CD4-positive, alpha-beta T cell (primary cell): ENCODE data around the gene ATRAID. TPM values are rescaled to one million over a fixed set of nuclear protein-coding genes. Genes with fewer than 3 reads are reported as not detected.

Experiments
- ATAC-seq: fragments of 200-7000 bp; cut with Tn5 transposase; one replicate; pipeline ENCODE4 v1.10.0; 2022; ENCODE audit warnings: mild to moderate bottlenecking; ENCODE audit not compliant: poor library complexity
- CTCF ChIA-PET: fragments of 350-600 bp; sonication (Branson Sonifier 250); formaldehyde crosslinking; loops from one replicate; lab custom pipeline; 2021; ENCODE audit warnings: antibody characterized with exemption, inconsistent platforms; lab: Charles Lee
- POLR2A ChIA-PET: fragments of 350-600 bp; sonication (Branson Sonifier 250); formaldehyde crosslinking; loops from one replicate; lab custom pipeline; 2021; ENCODE audit warnings: antibody characterized with exemption, inconsistent platforms; lab: Charles Lee
- DNase-seq, 14 experiments: peaks; one replicate each; pipeline ENCODE4 v3.0.0-alpha.2; 2013 to 2020; ENCODE audit warnings: mixed read lengths in 2 of 14
- H3K27ac ChIP-seq, 2 donors: one replicate each; pipeline versions ENCODE4 v1.5.1 to v1.7.0; 2013; ENCODE audit warnings: low read length in 2 of 2, low read depth in 1 of 2, mild to moderate bottlenecking in 1 of 2
- H3K27me3 ChIP-seq, 2 experiments: 1 replicate in 1 of 2; 2 replicates in 1 of 2; pipeline versions ENCODE4 v1.6.1 to v1.7.0; 2013; ENCODE audit warnings: low read length in 2 of 2, control low read depth in 1 of 2, mild to moderate bottlenecking in 1 of 2, moderate library complexity in 1 of 2; ENCODE audit not compliant: insufficient read depth in 2 of 2, control insufficient read depth in 1 of 2
- H3K36me3 ChIP-seq: one replicate; pipeline ENCODE4 v1.6.1; 2013; ENCODE audit warnings: low read length, control low read depth; ENCODE audit not compliant: insufficient read depth
- H3K4me1 ChIP-seq: one replicate; pipeline ENCODE4 v1.6.1; 2013; ENCODE audit warnings: low read length, control low read depth; ENCODE audit not compliant: insufficient read depth
- H3K4me3 ChIP-seq: one replicate; pipeline ENCODE4 v1.5.1; 2013; ENCODE audit warnings: mild to moderate bottlenecking, low read length, moderate library complexity
- H3K9me3 ChIP-seq, 2 experiments: 1 replicate in 1 of 2; 2 replicates in 1 of 2; pipeline versions ENCODE4 v1.6.1 to v1.7.0; 2013; ENCODE audit warnings: low read length in 2 of 2, mild to moderate bottlenecking in 2 of 2, control low read depth in 1 of 2, moderate library complexity in 1 of 2; ENCODE audit not compliant: control insufficient read depth in 1 of 2, insufficient read depth in 1 of 2
- H3K27ac Mint-ChIP-seq: one replicate; pipeline ENCODE4 v1.8.0; 2020; ENCODE audit warnings: mixed read lengths
- H3K27me3 Mint-ChIP-seq: one replicate; pipeline ENCODE4 v1.8.0; 2021; ENCODE audit warnings: mixed read lengths
- H3K36me3 Mint-ChIP-seq: one replicate; pipeline ENCODE4 v1.8.0; 2021; ENCODE audit warnings: low read depth, mixed read lengths
- H3K4me1 Mint-ChIP-seq: one replicate; pipeline ENCODE4 v1.8.0; 2021; ENCODE audit warnings: low read depth, mixed read lengths
- H3K4me3 Mint-ChIP-seq: one replicate; pipeline ENCODE4 v1.8.0; 2020; ENCODE audit warnings: mild to moderate bottlenecking, mixed read lengths
- H3K9me3 Mint-ChIP-seq: one replicate; pipeline ENCODE4 v1.8.0; 2020; ENCODE audit warnings: mixed read lengths
- intact Hi-C, 2 experiments: fragments of 100-400 bp; cut with DNase I in 1 of 2; cut with micrococcal nuclease in 1 of 2; formaldehyde crosslinking; loops; one replicate each; pipeline versions ENCODE4 v1.15.1 to v1.9.0; 2023 to 2025; cut with DNase I, micrococcal nuclease
- total RNA-seq, 174 experiments: library from RNA in 2 of 174; stranded (reverse) in 2 of 174; gene quantifications; one replicate each; pipeline ENCODE4 v1.2.3 and lab custom pipeline; 2021 to 2026
- TF ChIP-seq, protein P1 (sequence below): fragments of 200-600 bp; IDR thresholded peaks from one replicate; pipeline ENCODE4 v1.8.0; 2022; ENCODE audit warnings: antibody characterized with exemption, mild to moderate bottlenecking

ATRAID gene
- total RNA-seq, 2 experiments from 2014 or later: 79.1 to 82.5 TPM

DNA sequence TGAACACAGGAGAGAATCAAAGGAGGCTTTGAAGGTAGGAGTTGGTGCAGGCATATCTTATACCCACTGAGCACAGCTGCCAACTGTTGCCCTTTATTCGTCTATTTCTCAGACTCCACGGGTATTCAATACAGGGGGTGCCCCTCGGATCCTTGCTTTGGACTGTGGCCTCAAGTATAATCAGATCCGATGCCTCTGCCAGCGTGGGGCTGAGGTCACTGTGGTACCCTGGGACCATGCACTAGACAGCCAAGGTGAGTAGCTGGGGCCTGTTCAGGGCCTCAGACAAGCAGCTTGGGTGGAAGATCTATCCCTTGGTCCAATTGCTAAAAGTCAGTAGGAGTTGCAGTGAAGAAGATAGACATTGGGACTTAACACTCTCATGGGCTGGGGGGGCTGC lies 10.6 kb downstream of the ATRAID start:
- Histone ChIP-seq H3K27me3 (no peaks in the 10 kb centered on the region), H3K9me3 (no peaks in the 10 kb centered on the region), H3K27ac (no peak overlapping the region), H3K4me1 (peaks cover 14% of the 10 kb centered on the region), H3K4me3 (no peak overlapping the region), H3K36me3 (peaks cover 55% of the 10 kb centered on the region)
- no peak overlapping the region for H3K4me3 Mint-ChIP-seq
- intact Hi-C loops: no loop called here
- DNase-seq (no peak), ATAC-seq (no peak)
- H3K9me3 Mint-ChIP-seq: no peaks in the 10 kb centered on the region
- no peaks in the 10 kb centered on the region for H3K27me3 Mint-ChIP-seq
- H3K4me1 Mint-ChIP-seq: peaks cover 20% of the 10 kb centered on the region
- ChIA-PET POLR2A (no interaction called here), CTCF (no interaction called here)
- no peak overlapping the region for H3K27ac Mint-ChIP-seq
- TF ChIP-seq, protein P1, sequence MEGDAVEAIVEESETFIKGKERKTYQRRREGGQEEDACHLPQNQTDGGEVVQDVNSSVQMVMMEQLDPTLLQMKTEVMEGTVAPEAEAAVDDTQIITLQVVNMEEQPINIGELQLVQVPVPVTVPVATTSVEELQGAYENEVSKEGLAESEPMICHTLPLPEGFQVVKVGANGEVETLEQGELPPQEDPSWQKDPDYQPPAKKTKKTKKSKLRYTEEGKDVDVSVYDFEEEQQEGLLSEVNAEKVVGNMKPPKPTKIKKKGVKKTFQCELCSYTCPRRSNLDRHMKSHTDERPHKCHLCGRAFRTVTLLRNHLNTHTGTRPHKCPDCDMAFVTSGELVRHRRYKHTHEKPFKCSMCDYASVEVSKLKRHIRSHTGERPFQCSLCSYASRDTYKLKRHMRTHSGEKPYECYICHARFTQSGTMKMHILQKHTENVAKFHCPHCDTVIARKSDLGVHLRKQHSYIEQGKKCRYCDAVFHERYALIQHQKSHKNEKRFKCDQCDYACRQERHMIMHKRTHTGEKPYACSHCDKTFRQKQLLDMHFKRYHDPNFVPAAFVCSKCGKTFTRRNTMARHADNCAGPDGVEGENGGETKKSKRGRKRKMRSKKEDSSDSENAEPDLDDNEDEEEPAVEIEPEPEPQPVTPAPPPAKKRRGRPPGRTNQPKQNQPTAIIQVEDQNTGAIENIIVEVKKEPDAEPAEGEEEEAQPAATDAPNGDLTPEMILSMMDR: no peak
- peaks cover 76% of the 10 kb centered on the region for H3K36me3 Mint-ChIP-seq

DNA sequence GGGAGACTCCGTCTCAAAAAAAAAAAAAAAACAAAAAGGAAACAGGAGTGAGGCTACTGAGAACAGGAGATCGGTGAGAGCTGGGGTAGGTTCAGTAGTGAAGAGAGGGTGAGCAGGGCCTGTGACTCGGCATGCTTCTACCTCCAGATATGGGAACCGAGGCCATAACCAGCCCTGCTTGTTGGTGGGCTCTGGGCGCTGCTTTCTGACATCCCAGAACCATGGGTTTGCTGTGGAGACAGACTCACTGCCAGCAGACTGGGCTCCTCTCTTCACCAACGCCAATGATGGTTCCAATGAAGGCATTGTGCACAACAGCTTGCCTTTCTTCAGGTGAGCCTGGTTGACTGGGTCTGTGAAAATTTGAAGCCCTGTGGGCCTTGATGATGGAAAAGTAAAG lies 11.6 kb downstream of the ATRAID start:
- DNase-seq: no peak
- no peaks in the 10 kb centered on the region for H3K9me3 Mint-ChIP-seq
- peaks cover 64% of the 10 kb centered on the region for H3K36me3 ChIP-seq
- H3K4me1 Mint-ChIP-seq: peaks cover 10% of the 10 kb centered on the region
- no peak overlapping the region for H3K4me3 ChIP-seq
- peaks cover 76% of the 10 kb centered on the region for H3K36me3 Mint-ChIP-seq
- no peak overlapping the region for H3K27ac Mint-ChIP-seq
- ChIA-PET CTCF (no interaction called here), POLR2A (no interaction called here)
- no peaks in the 10 kb centered on the region for H3K27me3 ChIP-seq
- no peaks in the 10 kb centered on the region for H3K27me3 Mint-ChIP-seq
- TF ChIP-seq, protein P1: no peak
- H3K9me3 ChIP-seq: no peaks in the 10 kb centered on the region
- peaks cover 4% of the 10 kb centered on the region for H3K4me1 ChIP-seq
- intact Hi-C loops: no loop called here
- no peak overlapping the region for H3K4me3 Mint-ChIP-seq
- H3K27ac ChIP-seq: no peak overlapping the region
- no peak for ATAC-seq

DNA sequence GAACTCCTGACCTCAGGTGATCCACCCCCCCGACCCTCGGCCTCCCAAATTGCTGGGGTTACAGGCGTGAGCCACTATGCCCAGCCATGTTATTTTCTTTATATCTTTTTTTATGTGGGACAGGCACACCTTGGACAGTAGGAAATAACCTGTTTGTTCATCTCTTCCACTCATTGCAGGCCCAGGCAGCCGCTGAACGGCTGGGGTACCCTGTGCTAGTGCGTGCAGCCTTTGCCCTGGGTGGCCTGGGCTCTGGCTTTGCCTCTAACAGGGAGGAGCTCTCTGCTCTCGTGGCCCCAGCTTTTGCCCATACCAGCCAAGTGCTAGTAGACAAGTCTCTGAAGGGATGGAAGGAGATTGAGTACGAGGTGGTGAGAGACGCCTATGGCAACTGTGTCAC lies 13.7 kb downstream of the ATRAID start:
- ChIA-PET POLR2A (no interaction called here), CTCF (no interaction called here)
- no peak for ATAC-seq
- H3K36me3 Mint-ChIP-seq: peaks cover 85% of the 10 kb centered on the region
- peaks cover 5% of the 10 kb centered on the region for H3K4me1 Mint-ChIP-seq
- H3K27ac ChIP-seq: no peak overlapping the region
- no peak overlapping the region for H3K27ac Mint-ChIP-seq
- TF ChIP-seq, protein P1: no peak
- no peaks in the 10 kb centered on the region for H3K27me3 ChIP-seq
- intact Hi-C loops: no loop called here
- H3K36me3 ChIP-seq: peaks cover 79% of the 10 kb centered on the region
- no peaks in the 10 kb centered on the region for H3K4me1 ChIP-seq
- no peaks in the 10 kb centered on the region for H3K27me3 Mint-ChIP-seq
- H3K9me3 ChIP-seq: no peaks in the 10 kb centered on the region
- no peaks in the 10 kb centered on the region for H3K9me3 Mint-ChIP-seq
- no peak overlapping the region for H3K4me3 Mint-ChIP-seq
- DNase-seq: no peak
- H3K4me3 ChIP-seq: no peak overlapping the region
